GM19452 (cell line): ENCODE results near the gene SCIN.
"Not testable (repeated sequence)": the region's sequence is repeated elsewhere in the genome, so short reads cannot be mapped to it uniquely, and the experiment has no call there.

Experiments
- ATAC-seq: cut with Tn5 transposase; IDR thresholded peaks from one replicate; pipeline ENCODE4 v1.9.1; 2021; ENCODE audit not compliant: unreplicated experiment

The SCIN gene

GRCh38 chr7:12610899-12611298 lies 40.4 kb downstream of the SCIN start:
- no peak for ATAC-seq

- no peak for ATAC-seq
These were observed 42.1 kb downstream of the SCIN start for GRCh38 chr7:12612622-12613021.

GRCh38 chr7:12619461-12620069 lies 49.0 kb downstream of the SCIN start:
- no peak for ATAC-seq

- no peak for ATAC-seq
These were observed 49.9 kb downstream of the SCIN start for GRCh38 chr7:12620371-12620770.

GRCh38 chr7:12623223-12623622 lies 52.7 kb downstream of the SCIN start:
- ATAC-seq: no peak

- no peak for ATAC-seq
These were observed 53.5 kb downstream of the SCIN start for GRCh38 chr7:12623885-12624498.

- ATAC-seq: no peak
These were observed 55.3 kb downstream of the SCIN start for GRCh38 chr7:12625836-12626235.

- ATAC-seq: no peak
These were observed 59.4 kb downstream of the SCIN start for GRCh38 chr7:12629816-12630512.

- no peak for ATAC-seq
These were observed 59.9 kb downstream of the SCIN start for GRCh38 chr7:12630513-12630819.

GRCh38 chr7:12633582-12633981 lies 63.1 kb downstream of the SCIN start:
- ATAC-seq: no peak

- ATAC-seq: peak; percentile 59
These were observed 65.3 kb downstream of the SCIN start for GRCh38 chr7:12635830-12636229.

GRCh38 chr7:12637328-12637727 lies 66.8 kb downstream of the SCIN start:
- ATAC-seq: no peak

GRCh38 chr7:12637819-12638592 lies 67.5 kb downstream of the SCIN start:
- peak; percentile 62 for ATAC-seq

- ATAC-seq: peak; percentile 35
These were observed 68.4 kb downstream of the SCIN start for GRCh38 chr7:12638851-12639456.

GRCh38 chr7:12640299-12641096 lies 70.0 kb downstream of the SCIN start:
- ATAC-seq: no peak

- ATAC-seq: no peak
These were observed 70.7 kb downstream of the SCIN start for GRCh38 chr7:12641196-12641595.

GRCh38 chr7:12642508-12642907 lies 72.0 kb downstream of the SCIN start:
- ATAC-seq: no peak

- ATAC-seq: no peak
These were observed 72.6 kb downstream of the SCIN start for GRCh38 chr7:12643001-12643643.

- ATAC-seq: peak; percentile 67
These were observed 73.1 kb downstream of the SCIN start for GRCh38 chr7:12643644-12644043.

- ATAC-seq: not testable (repeated sequence)
These were observed 74.7 kb downstream of the SCIN start for GRCh38 chr7:12645212-12645611.
